Mesenchymal stem cell (in vitro differentiated cells and primary cell): ENCODE results near the gene TFAP2D.

ENCODE experiments used
- DNase-seq: peaks from one replicate; pipeline ENCODE4 v3.0.0-alpha.2; 2013
- H2AFZ ChIP-seq: one replicate; pipeline ENCODE4 v1.6.1; 2013; ENCODE audit warnings: low read depth, mild to moderate bottlenecking, control low read depth, inconsistent platforms, low read length, moderate library complexity
- H2AK5ac ChIP-seq: 2 replicates; pipeline ENCODE4 v1.6.1; 2013; ENCODE audit warnings: low read length, moderate library complexity, mild to moderate bottlenecking, inconsistent platforms; ENCODE audit not compliant: severe bottlenecking
- H2BK120ac ChIP-seq: one replicate; pipeline ENCODE4 v1.6.1; 2013; ENCODE audit warnings: low read depth, mild to moderate bottlenecking, inconsistent platforms, low read length, moderate library complexity
- H2BK12ac ChIP-seq, 2 experiments: one replicate each; pipeline ENCODE4 v1.6.1; 2013; ENCODE audit warnings: inconsistent platforms in 2 of 2, low read length in 2 of 2, mild to moderate bottlenecking in 2 of 2, moderate library complexity in 2 of 2, control low read depth in 1 of 2
- H2BK15ac ChIP-seq: one replicate; pipeline ENCODE4 v1.6.1; 2013; ENCODE audit warnings: mild to moderate bottlenecking, low read depth, inconsistent platforms; ENCODE audit not compliant: poor library complexity, severe bottlenecking
- H2BK5ac ChIP-seq: 2 replicates; pipeline ENCODE4 v1.6.1; 2013; ENCODE audit warnings: low read depth, mild to moderate bottlenecking, low read length, control low read depth, inconsistent platforms; ENCODE audit not compliant: poor library complexity, severe bottlenecking
- H3K14ac ChIP-seq, 2 experiments: one replicate each; pipeline ENCODE4 v1.6.1; 2013; ENCODE audit warnings: inconsistent platforms in 2 of 2, low read length in 2 of 2, control low read depth in 1 of 2, mild to moderate bottlenecking in 1 of 2, moderate library complexity in 1 of 2
- H3K18ac ChIP-seq, 2 experiments: one replicate each; pipeline ENCODE4 v1.6.1; 2013; ENCODE audit warnings: inconsistent platforms in 2 of 2, low read length in 2 of 2, control low read depth in 1 of 2, low read depth in 1 of 2, mild to moderate bottlenecking in 1 of 2
- H3K23ac ChIP-seq, 2 experiments: one replicate each; pipeline ENCODE4 v1.6.1; 2013; ENCODE audit warnings: inconsistent platforms in 2 of 2, low read length in 2 of 2, mild to moderate bottlenecking in 2 of 2, moderate library complexity in 2 of 2, control low read depth in 1 of 2
- H3K27ac ChIP-seq: 2 replicates; pipeline ENCODE4 v1.5.1; 2013; ENCODE audit warnings: mild to moderate bottlenecking, moderate library complexity, low read length, control low read depth, inconsistent platforms; ENCODE audit not compliant: poor library complexity, severe bottlenecking
- H3K27me3 ChIP-seq, 2 experiments: 2 replicates each; pipeline versions ENCODE4 v1.6.1 to v1.7.0; 2013; ENCODE audit warnings: low read length in 2 of 2, mild to moderate bottlenecking in 2 of 2, moderate library complexity in 2 of 2, control low read depth in 1 of 2, inconsistent platforms in 1 of 2; ENCODE audit not compliant: control insufficient read depth in 1 of 2, insufficient read depth in 1 of 2
- H3K36me3 ChIP-seq, 2 experiments: 2 replicates each; pipeline versions ENCODE4 v1.6.1 to v1.7.0; 2013; ENCODE audit warnings: low read length in 2 of 2, control low read depth in 1 of 2, inconsistent platforms in 1 of 2, low read depth in 1 of 2, mild to moderate bottlenecking in 1 of 2; ENCODE audit not compliant: insufficient read depth in 2 of 2, control insufficient read depth in 1 of 2
- H3K4ac ChIP-seq, 2 experiments: one replicate each; pipeline ENCODE4 v1.6.1; 2013; ENCODE audit warnings: inconsistent platforms in 2 of 2, low read length in 2 of 2, mild to moderate bottlenecking in 2 of 2, moderate library complexity in 2 of 2, control low read depth in 1 of 2, low read depth in 1 of 2
- H3K4me1 ChIP-seq: 2 replicates; pipeline ENCODE4 v1.6.1; 2013; ENCODE audit warnings: low read depth, low read length, control low read depth; ENCODE audit not compliant: control insufficient read depth, insufficient read depth
- H3K4me2 ChIP-seq: 2 replicates; pipeline ENCODE4 v1.6.1; 2013; ENCODE audit warnings: low read length, mild to moderate bottlenecking, inconsistent platforms; ENCODE audit not compliant: poor library complexity, severe bottlenecking
- H3K4me3 ChIP-seq, 2 experiments: 2 replicates each; pipeline versions ENCODE4 v1.5.1 to v1.7.0; 2013; ENCODE audit warnings: low read length in 2 of 2, mild to moderate bottlenecking in 2 of 2, control low read depth in 1 of 2, low read depth in 1 of 2; ENCODE audit not compliant: insufficient read depth in 1 of 2
- H3K79me1 ChIP-seq: replicated peaks from 2 replicates; pipeline ENCODE4 v1.6.1; 2013; ENCODE audit warnings: mild to moderate bottlenecking, control low read depth, low read length, inconsistent platforms; ENCODE audit not compliant: poor library complexity, severe bottlenecking
- H3K9ac ChIP-seq: 2 replicates; pipeline ENCODE4 v1.7.0; 2013; ENCODE audit warnings: mild to moderate bottlenecking, low read length, moderate library complexity
- H3K9me3 ChIP-seq: 2 replicates; pipeline ENCODE4 v1.7.0; 2013; ENCODE audit warnings: mild to moderate bottlenecking, low read length; ENCODE audit not compliant: control insufficient read depth
- H4K8ac ChIP-seq: one replicate; pipeline ENCODE4 v1.6.1; 2013; ENCODE audit warnings: inconsistent platforms, mild to moderate bottlenecking, low read length, moderate library complexity
- H4K91ac ChIP-seq: one replicate; pipeline ENCODE4 v1.6.1; 2013; ENCODE audit warnings: mild to moderate bottlenecking, low read length, inconsistent platforms
- WGBS: methylation state at CpG from one replicate; pipeline ENCODE4 v1.1.7; 2013; ENCODE audit warnings: mixed read lengths; 5-methylcytosine and 5-hydroxymethylcytosine counted together

Gene TFAP2D

GRCh38 chr6:50815436-50816114 lies 102.2 kb downstream of the TFAP2D start:
- peaks cover 35 to 47% of the 10 kb centered on the region in 2 experiments for H3K27me3 ChIP-seq
- no peak overlapping the region for H2AK5ac ChIP-seq
- H2BK12ac ChIP-seq: no peak overlapping the region
- H3K4me1 ChIP-seq: peaks cover 11% of the 10 kb centered on the region
- DNase-seq: peak; percentile 9
- no peak overlapping the region for H3K27ac ChIP-seq
- no peak overlapping the region for H2BK5ac ChIP-seq
- H2BK15ac ChIP-seq: no peak overlapping the region
- no peak overlapping the region for H4K8ac ChIP-seq
- H3K9me3 ChIP-seq: no peaks in the 10 kb centered on the region
- H3K36me3 ChIP-seq: no peaks in the 10 kb centered on the region
- no peak overlapping the region for H3K14ac ChIP-seq
- H3K4me3 ChIP-seq: peak overlapping the region; percentile 37 to 82
- H3K9ac ChIP-seq: peak overlapping the region; percentile 74
- H3K18ac ChIP-seq: no peak overlapping the region
- H4K91ac ChIP-seq: no peak overlapping the region
- WGBS: 29% methylated on average over 12 of the region's 16 CpGs
- no peak overlapping the region for H2BK120ac ChIP-seq
- no peaks in the 10 kb centered on the region for H3K79me1 ChIP-seq
- H3K4me2 ChIP-seq: peak overlapping the region; percentile 89
- H3K4ac ChIP-seq: no peak overlapping the region
- no peak overlapping the region for H3K23ac ChIP-seq
- no peak overlapping the region for H2AFZ ChIP-seq

- WGBS: 2% methylated on average over 9 of the region's 14 CpGs
- Histone ChIP-seq H3K4ac (no peak overlapping the region), H3K14ac (no peak overlapping the region), H3K9ac (peak overlapping the region; percentile 74), H3K36me3 (no peaks in the 10 kb centered on the region), H3K27me3 (peaks cover 41 to 53% of the 10 kb centered on the region in 2 experiments), H2BK5ac (no peak overlapping the region), H2BK120ac (no peak overlapping the region), H3K23ac (no peak overlapping the region), H4K91ac (no peak overlapping the region), H3K9me3 (no peaks in the 10 kb centered on the region), H2AK5ac (no peak overlapping the region), H3K4me2 (peak overlapping the region; percentile 89), H4K8ac (no peak overlapping the region), H3K4me3 (peak overlapping the region in 1 of 2 experiments; percentile 82), H2BK12ac (no peak overlapping the region), H3K4me1 (peaks cover 11% of the 10 kb centered on the region), H3K79me1 (no peaks in the 10 kb centered on the region), H2AFZ (no peak overlapping the region), H3K18ac (no peak overlapping the region), H3K27ac (no peak overlapping the region), H2BK15ac (no peak overlapping the region)
- peak; percentile 57 for DNase-seq
Observed at GRCh38 chr6:50816115-50816675, 102.9 kb downstream of the TFAP2D start.

- no peak overlapping the region for H4K91ac ChIP-seq
- H3K27ac ChIP-seq: no peak overlapping the region
- H3K18ac ChIP-seq: no peak overlapping the region
- H4K8ac ChIP-seq: no peak overlapping the region
- no peak overlapping the region for H3K9ac ChIP-seq
- H3K23ac ChIP-seq: no peak overlapping the region
- no peak overlapping the region for H3K14ac ChIP-seq
- no peak overlapping the region for H3K4ac ChIP-seq
- peaks cover 50 to 62% of the 10 kb centered on the region in 2 experiments for H3K27me3 ChIP-seq
- no peak overlapping the region for H2AFZ ChIP-seq
- H3K9me3 ChIP-seq: no peaks in the 10 kb centered on the region
- no peak overlapping the region for H2BK12ac ChIP-seq
- H2BK5ac ChIP-seq: no peak overlapping the region
- H2AK5ac ChIP-seq: no peak overlapping the region
- no peaks in the 10 kb centered on the region for H3K36me3 ChIP-seq
- peaks cover 13% of the 10 kb centered on the region for H3K4me1 ChIP-seq
- DNase-seq: no peak
- no peak overlapping the region for H2BK15ac ChIP-seq
- 18% methylated on average over 12 of the region's 15 CpGs for WGBS
- H3K4me3 ChIP-seq: no peak overlapping the region
- no peak overlapping the region for H2BK120ac ChIP-seq
- no peaks in the 10 kb centered on the region for H3K79me1 ChIP-seq
- H3K4me2 ChIP-seq: peak overlapping the region; percentile 45
Observed at GRCh38 chr6:50816947-50817645, 103.8 kb downstream of the TFAP2D start.

- Histone ChIP-seq H3K9me3 (no peaks in the 10 kb centered on the region), H3K14ac (no peak overlapping the region), H2AFZ (no peak overlapping the region), H3K27ac (no peak overlapping the region), H4K91ac (no peak overlapping the region), H2AK5ac (no peak overlapping the region), H3K4ac (no peak overlapping the region), H3K4me1 (peaks cover 14% of the 10 kb centered on the region), H3K4me3 (no peak overlapping the region), H2BK12ac (no peak overlapping the region), H3K27me3 (peaks cover 55 to 67% of the 10 kb centered on the region in 2 experiments), H4K8ac (no peak overlapping the region), H3K36me3 (no peaks in the 10 kb centered on the region), H3K18ac (no peak overlapping the region), H3K9ac (no peak overlapping the region), H2BK120ac (no peak overlapping the region), H2BK15ac (no peak overlapping the region), H3K79me1 (no peaks in the 10 kb centered on the region), H2BK5ac (no peak overlapping the region), H3K23ac (no peak overlapping the region), H3K4me2 (no peak overlapping the region)
- 47% methylated on average over 1 of the region's 2 CpGs for WGBS
- no peak for DNase-seq
Observed at GRCh38 chr6:50817646-50817950, 104.3 kb downstream of the TFAP2D start.
